ENCODE data around the gene EGFLAM.

- TF ChIP-seq, protein P1, sequence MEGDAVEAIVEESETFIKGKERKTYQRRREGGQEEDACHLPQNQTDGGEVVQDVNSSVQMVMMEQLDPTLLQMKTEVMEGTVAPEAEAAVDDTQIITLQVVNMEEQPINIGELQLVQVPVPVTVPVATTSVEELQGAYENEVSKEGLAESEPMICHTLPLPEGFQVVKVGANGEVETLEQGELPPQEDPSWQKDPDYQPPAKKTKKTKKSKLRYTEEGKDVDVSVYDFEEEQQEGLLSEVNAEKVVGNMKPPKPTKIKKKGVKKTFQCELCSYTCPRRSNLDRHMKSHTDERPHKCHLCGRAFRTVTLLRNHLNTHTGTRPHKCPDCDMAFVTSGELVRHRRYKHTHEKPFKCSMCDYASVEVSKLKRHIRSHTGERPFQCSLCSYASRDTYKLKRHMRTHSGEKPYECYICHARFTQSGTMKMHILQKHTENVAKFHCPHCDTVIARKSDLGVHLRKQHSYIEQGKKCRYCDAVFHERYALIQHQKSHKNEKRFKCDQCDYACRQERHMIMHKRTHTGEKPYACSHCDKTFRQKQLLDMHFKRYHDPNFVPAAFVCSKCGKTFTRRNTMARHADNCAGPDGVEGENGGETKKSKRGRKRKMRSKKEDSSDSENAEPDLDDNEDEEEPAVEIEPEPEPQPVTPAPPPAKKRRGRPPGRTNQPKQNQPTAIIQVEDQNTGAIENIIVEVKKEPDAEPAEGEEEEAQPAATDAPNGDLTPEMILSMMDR (conservative IDR thresholded peaks at IDR 0.05 in 1 of 2, IDR thresholded peaks at IDR 0.05 in 1 of 2; ENCODE audit: low read depth in 1 of 2, low read length in 2 of 2) = no peak
- no peak for TF ChIP-seq EZH2 (IDR thresholded peaks at IDR 0.05; ENCODE audit: low read length, missing control alignments)
Observed at GRCh38 chr5:38329132-38329715, 70.9 kb downstream of the EGFLAM start.

All from fibroblast of lung (primary cell).